GM18508 (cell line): ENCODE data around the gene DSG4.

ENCODE experiments used
- ATAC-seq: cut with Tn5 transposase; IDR thresholded peaks from one replicate; pipeline ENCODE4 v1.9.1; 2021; ENCODE audit warnings: moderate number of reproducible peaks; ENCODE audit not compliant: insufficient read depth, unreplicated experiment

Gene DSG4

DNA sequence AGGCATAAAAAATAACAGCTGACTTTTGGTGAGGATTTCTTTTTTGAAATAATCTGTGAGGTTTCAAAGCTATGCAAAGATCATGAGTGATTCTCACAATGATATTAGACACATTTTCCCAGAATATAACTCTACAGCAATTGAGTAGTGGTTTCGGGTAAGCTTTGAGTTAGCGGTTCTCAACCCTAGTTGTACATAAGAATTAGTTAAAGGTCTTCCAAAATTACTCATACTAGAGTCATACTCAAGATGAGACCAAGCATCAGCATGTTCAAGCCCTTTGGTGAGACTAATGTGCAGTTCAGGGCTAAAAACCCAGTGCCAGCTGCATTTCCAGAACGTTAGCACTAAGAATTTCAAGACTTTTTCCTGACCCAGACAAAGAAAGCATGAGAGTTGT is 31.1 kb downstream of the DSG4 start:
- ATAC-seq: no peak

GRCh38 chr18:31409276-31409675 is 32.7 kb downstream of the DSG4 start:
- no peak for ATAC-seq

GRCh38 chr18:31410716-31411483 is 34.3 kb downstream of the DSG4 start:
- ATAC-seq: no peak

DNA sequence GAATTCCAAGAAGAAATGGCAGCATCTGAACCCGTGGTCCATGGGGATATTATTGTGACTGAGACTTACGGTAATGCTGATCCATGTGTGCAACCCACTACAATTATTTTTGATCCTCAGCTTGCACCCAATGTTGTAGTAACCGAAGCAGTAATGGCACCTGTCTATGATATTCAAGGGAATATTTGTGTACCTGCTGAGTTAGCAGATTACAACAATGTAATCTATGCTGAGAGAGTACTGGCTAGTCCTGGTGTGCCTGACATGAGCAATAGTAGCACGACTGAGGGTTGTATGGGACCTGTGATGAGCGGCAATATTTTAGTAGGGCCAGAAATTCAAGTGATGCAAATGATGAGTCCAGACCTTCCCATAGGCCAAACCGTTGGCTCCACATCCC is 36.6 kb downstream of the DSG4 start:
- no peak for ATAC-seq

- no peak for ATAC-seq
These were observed 41.3 kb downstream of the DSG4 start for GRCh38 chr18:31417850-31418249.

DNA sequence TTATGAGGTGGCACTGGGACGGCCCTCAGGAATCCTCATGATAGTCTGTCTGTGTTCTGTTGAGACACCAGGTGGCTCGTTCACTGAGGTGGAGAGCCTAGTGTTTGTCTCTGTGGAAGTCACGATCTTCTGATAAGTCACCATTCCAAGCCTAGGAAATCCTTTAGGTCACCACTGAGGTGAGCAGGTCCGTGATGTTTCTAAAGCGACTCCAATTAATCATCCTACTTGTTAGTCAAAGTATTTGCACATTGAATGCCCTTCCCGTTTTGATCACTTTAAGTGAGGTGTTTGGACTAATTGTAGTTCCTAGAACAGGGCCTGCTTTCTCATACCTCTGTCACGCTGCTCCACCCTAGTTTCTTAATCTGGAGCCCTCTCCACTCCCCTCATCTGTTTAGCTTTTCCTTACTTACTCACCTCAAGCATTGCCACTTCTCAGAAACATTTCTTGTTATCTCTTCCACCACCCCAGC is 42.9 kb downstream of the DSG4 start:
- ATAC-seq: no peak

DNA sequence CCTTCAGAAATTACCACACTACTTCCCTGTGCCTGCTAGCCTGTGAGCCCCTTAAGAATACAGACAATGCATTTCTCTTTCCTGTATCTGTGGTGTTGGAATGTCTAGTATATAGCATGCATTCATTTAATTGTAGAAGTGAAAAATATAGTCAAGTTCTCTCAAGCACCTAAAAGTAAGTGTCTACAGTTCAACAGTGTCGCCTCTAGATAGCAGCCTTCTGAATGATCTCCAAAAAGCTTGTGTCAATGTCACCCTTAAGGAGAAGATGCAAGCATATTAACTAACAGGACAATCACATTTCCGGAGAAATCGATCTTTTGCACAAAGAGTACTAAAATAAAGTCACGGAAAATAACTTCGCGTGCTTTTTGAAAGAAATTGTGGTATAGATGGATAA is 43.5 kb downstream of the DSG4 start:
- ATAC-seq: no peak

DNA sequence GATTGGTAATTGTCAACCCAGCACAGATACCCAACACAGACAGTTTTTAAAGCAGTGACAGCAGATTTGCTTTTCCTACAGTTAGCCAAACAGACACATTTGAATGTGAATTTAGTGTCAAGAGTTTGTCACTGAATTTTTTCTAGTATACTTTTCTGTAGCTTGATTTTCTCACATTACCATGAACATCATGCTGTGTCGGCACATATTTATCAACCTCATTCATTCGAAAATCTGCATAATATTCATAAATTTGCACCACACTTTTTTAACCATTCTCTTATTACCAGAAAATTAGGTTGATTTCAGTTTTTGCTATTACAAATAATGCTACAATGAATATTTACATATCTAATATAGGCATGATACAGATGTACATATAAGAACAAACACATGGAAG is 43.9 kb downstream of the DSG4 start:
- ATAC-seq: no peak

DNA sequence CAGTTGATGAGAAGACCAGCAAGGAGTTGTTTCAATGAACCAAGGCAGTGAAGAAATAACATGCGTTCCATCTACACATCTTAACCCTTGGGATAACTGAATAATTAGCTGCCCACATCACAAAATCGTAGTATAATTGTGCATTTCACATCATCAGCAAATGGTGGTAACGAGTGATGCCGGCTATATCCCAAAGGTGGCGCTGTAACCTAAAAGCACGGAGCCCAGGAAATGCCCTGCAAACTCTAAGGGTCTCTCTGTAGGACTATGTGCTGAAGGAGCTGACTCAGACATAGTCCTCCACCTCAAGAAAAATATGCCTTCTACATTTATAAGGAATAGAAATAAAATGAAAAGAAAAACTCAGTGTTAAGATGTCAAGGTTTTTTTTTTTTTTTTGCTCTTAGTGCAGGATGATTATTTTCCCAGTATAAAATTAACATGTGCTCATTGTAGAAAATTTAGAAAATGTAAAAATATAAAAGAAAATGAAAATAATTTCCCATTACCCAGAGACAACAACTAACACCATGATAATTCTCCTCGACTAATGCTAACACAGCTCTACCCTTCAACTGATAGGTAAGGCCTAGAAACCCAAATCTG is 47.9 kb downstream of the DSG4 start:
- no peak for ATAC-seq

GRCh38 chr18:31426021-31426420 is 49.4 kb downstream of the DSG4 start:
- ATAC-seq: no peak

GRCh38 chr18:31426871-31427406 is 50.4 kb downstream of the DSG4 start:
- no peak for ATAC-seq

DNA sequence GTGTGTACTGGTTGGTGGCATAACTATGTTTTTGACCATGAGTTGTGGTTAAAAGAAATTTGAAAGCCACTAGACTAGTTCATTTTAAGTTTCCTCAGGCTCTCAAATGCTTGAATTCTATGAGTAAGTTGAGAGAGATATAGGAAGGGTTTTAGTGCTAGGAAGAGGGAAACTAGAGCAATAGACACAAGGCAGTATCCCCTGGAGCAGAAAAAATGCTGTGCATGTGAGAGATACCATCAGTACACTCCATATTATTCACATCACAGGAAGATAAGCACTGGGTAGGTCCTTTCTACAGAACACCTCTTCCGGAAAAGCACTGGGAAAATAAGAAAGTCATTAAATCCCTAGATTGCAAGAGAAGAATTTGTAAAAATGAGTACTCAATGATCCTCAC is 51.6 kb downstream of the DSG4 start:
- no peak for ATAC-seq

GRCh38 chr18:31429623-31430022 is 53.0 kb downstream of the DSG4 start:
- no peak for ATAC-seq

DNA sequence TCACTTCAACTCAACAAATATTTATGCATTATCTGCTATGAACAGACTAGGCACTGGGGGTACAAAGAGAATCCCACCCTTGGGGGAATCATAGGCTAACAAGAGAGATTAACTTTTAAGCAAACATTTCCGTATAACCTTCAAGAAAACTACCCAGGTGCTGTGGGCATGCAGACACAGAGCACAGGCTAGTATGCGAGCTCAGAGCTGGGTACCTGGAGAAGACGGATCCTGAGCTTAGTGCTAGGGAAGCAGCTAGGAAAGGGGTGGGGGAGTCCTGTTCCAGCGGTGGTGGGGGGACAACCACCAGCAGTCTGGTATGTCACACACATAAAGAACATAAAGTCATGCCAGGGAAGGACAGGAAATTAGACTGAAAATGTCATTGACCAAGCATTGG is 53.5 kb downstream of the DSG4 start:
- no peak for ATAC-seq

- ATAC-seq: no peak
These were observed 54.0 kb downstream of the DSG4 start for GRCh38 chr18:31430554-31430953.

DNA sequence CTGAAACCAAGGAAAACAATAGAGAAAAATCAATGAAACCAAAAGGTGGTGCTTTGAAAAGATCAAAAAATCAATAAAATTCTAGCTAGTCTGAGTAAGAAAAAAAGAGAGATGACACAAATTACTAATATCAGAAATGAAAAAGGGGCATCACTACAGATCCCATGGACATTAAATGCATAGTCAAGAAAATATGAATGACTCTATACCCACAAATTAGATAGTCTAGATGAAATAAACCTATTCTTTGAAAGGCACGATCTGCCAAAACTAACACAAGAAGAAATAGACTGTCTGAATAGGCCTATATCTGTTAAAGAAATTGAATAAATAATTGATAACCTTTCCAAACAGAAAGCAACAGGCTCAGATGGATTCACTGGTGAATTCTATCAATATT is 55.7 kb downstream of the DSG4 start:
- no peak for ATAC-seq

GRCh38 chr18:31436825-31437224 is 60.2 kb downstream of the DSG4 start:
- no peak for ATAC-seq

- no peak for ATAC-seq
These were observed 61.8 kb downstream of the DSG4 start for GRCh38 chr18:31438402-31438801.

GRCh38 chr18:31439807-31440325 is 63.3 kb downstream of the DSG4 start:
- no peak for ATAC-seq

DNA sequence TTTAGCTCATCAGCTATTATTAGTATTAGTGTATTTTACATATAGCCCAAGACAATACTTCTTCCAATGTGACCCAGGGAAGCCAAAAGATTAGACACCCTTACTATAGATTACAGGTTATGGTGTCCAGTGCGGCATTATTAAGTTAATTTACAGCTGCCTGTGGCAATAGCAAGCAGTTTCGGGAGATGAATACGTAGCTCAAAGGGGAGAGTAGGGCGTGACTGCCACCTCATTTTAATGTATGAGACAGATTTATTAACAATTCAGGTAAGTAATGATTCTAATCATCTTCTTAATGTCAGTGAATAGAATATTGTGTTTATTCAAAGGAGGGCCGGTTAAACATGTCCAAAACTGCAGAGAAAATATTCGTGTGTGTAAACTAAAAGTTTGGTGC is 64.2 kb downstream of the DSG4 start:
- no peak for ATAC-seq

DNA sequence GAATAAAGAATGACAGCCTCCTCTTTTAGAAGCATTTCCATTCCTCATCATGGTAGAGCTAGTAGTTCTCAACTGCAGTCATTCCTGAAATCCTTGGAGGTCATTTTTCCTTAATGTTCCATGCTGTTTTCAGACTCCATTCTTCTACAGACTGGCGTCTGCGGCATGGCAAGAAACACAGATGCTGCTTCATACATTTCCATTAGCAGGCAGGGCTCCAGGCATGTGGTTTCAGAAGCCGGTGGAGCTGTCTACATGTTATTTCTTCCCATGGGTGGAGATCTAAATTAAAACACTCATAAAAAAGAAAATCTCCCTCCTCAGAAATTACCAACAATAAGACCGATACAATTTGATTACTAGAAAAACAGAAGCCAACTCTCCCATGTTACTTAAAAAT is 64.9 kb downstream of the DSG4 start:
- no peak for ATAC-seq

DNA sequence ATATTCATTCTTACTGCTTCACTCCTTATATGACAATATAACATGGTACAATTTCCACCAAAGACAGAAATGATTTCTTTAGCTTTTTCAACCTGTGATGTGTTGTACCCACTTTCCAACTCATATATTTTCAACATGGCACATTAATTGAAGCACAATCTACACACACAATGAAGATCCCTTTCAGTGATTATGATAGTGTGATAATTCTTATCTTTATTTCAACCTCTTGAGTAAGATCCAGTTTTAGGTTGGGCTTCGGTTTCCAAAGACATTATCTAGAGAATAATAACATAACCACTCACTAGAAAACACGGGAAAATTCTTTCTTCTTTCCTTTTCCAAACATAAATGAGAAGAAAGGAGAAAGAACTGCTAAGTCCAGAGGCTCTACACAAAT is 67.6 kb downstream of the DSG4 start:
- ATAC-seq: no peak
